GM23338 (cell line): ENCODE measurements around the gene RPGRIP1. TPM values are rescaled to one million over a fixed set of nuclear protein-coding genes. Genes with fewer than 3 reads are reported as not detected.
A peak's percentile ranks its signal among the peaks of the same experiment; 100 is the strongest.
"Not testable (repeated sequence)": the region's sequence is repeated elsewhere in the genome, so short reads cannot be mapped to it uniquely, and the experiment has no call there.

Experiments used
- ATAC-seq: fragments of 200-7000 bp; cut with Tn5 transposase; 3 replicates; pipeline ENCODE4 v1.9.1; 2020
- DNase-seq: peaks from one replicate; pipeline ENCODE4 v3.0.0-alpha.2; 2015; ENCODE audit warnings: low spot score
- H2AFZ ChIP-seq: fragments of 200-600 bp; sonication (generic); 2 replicates; pipeline ENCODE4 v1.8.0; 2016; ENCODE audit warnings: antibody characterized with exemption, mild to moderate bottlenecking, moderate library complexity
- H3F3A ChIP-seq: fragments of 200-600 bp; sonication (generic); replicated peaks from 2 replicates; pipeline ENCODE4 v1.8.0; 2017; ENCODE audit warnings: antibody characterized with exemption, mixed run types, low read depth
- H3K27ac ChIP-seq: fragments of 200-600 bp; sonication (generic); 2 replicates; pipeline ENCODE4 v1.6.1; 2016; ENCODE audit warnings: low read depth
- H3K27me3 ChIP-seq: fragments of 200-600 bp; sonication (generic); 2 replicates; pipeline ENCODE4 v1.8.0; 2016; ENCODE audit warnings: mild to moderate bottlenecking, mixed run types, moderate library complexity; ENCODE audit not compliant: insufficient read depth
- H3K36me3 ChIP-seq: fragments of 200-600 bp; sonication (generic); 2 replicates; pipeline ENCODE4 v1.8.0; 2016; ENCODE audit warnings: mild to moderate bottlenecking; ENCODE audit not compliant: insufficient read depth
- H3K4me1 ChIP-seq: fragments of 200-600 bp; sonication (generic); 2 replicates; pipeline ENCODE4 v1.8.0; 2016; ENCODE audit warnings: mild to moderate bottlenecking, moderate library complexity; ENCODE audit not compliant: insufficient read depth
- H3K4me2 ChIP-seq: fragments of 200-600 bp; sonication (generic); 2 replicates; pipeline ENCODE4 v1.7.1; 2017; ENCODE audit warnings: mixed run types
- H3K4me3 ChIP-seq: fragments of 200-600 bp; sonication (generic); 2 replicates; pipeline ENCODE4 v1.6.1; 2016; ENCODE audit warnings: mixed run types
- H3K79me2 ChIP-seq: fragments of 200-600 bp; sonication (generic); replicated peaks from 2 replicates; pipeline ENCODE4 v1.8.0; 2017; ENCODE audit warnings: mild to moderate bottlenecking; ENCODE audit not compliant: insufficient read depth
- H3K9me2 ChIP-seq: fragments of 200-600 bp; sonication (generic); 2 replicates; pipeline ENCODE4 v1.8.0; 2017; ENCODE audit not compliant: insufficient read depth
- H4K20me1 ChIP-seq: fragments of 200-600 bp; sonication (generic); replicated peaks from 2 replicates; pipeline ENCODE4 v1.8.0; 2017; ENCODE audit warnings: mild to moderate bottlenecking; ENCODE audit not compliant: insufficient read depth
- H3K27ac Mint-ChIP-seq: 2 replicates; pipeline ENCODE4 v1.8.0; 2020; ENCODE audit warnings: inconsistent platforms, mild to moderate bottlenecking, moderate library complexity, mixed read lengths
- H3K27me3 Mint-ChIP-seq: 3 replicates; pipeline ENCODE4 v1.8.0; 2022; ENCODE audit warnings: low read depth, mild to moderate bottlenecking, moderate library complexity, mixed read lengths, inconsistent platforms; ENCODE audit not compliant: insufficient read depth, poor library complexity
- H3K36me3 Mint-ChIP-seq: 3 replicates; pipeline ENCODE4 v1.8.0; 2021; ENCODE audit warnings: low read depth, mild to moderate bottlenecking, inconsistent platforms, moderate library complexity, mixed read lengths
- H3K4me1 Mint-ChIP-seq: 3 replicates; pipeline ENCODE4 v1.8.0; 2020; ENCODE audit warnings: mild to moderate bottlenecking, inconsistent platforms, mixed read lengths
- H3K4me3 Mint-ChIP-seq: 3 replicates; pipeline ENCODE4 v1.8.0; 2021; ENCODE audit warnings: moderate library complexity, mild to moderate bottlenecking, inconsistent platforms, mixed read lengths
- H3K9me3 Mint-ChIP-seq: 3 replicates; pipeline ENCODE4 v1.8.0; 2020; ENCODE audit warnings: moderate library complexity, mild to moderate bottlenecking, inconsistent platforms, mixed read lengths
- EZH2phosphoT487 ChIP-seq: fragments of 200-600 bp; sonication (generic); IDR thresholded peaks from one replicate; pipeline ENCODE4 v1.8.1; 2018; ENCODE audit warnings: antibody characterized with exemption; ENCODE audit not compliant: unreplicated experiment
- POLR2AphosphoS5 ChIP-seq: IDR thresholded peaks from 2 replicates; pipeline ENCODE4 v1.6.1; 2016; ENCODE audit warnings: antibody characterized with exemption, low read depth
- REST ChIP-seq: IDR thresholded peaks from one replicate; pipeline ENCODE4 v1.6.1; 2018; ENCODE audit warnings: antibody characterized with exemption; ENCODE audit not compliant: unreplicated experiment
- ZNF462 ChIP-seq: fragments of 250-450 bp; sonication (Bioruptor Pico); IDR thresholded peaks from 2 replicates; pipeline ENCODE4 v1.5.0; 2020; ENCODE audit warnings: mild to moderate bottlenecking, moderate library complexity
- polyA plus RNA-seq: library from polyadenylated mRNA; unstranded; fragments of >200 nt; fragmentation: Nextera tagmentation; extraction: Ambion mirVana; gene quantifications from 2 replicates; pipeline ENCODE4 v1.2.1, GENCODE V29; 2016
- total RNA-seq: library from RNA; depleted of rRNA; stranded (reverse); fragments of >200 nt; shearing (Covaris generic); gene quantifications from 2 replicates; pipeline ENCODE4 v1.2.3, GENCODE V29; 2014

The RPGRIP1 gene
- total and polyA plus RNA-seq, 2 experiments from 2014 or later, result 0.24 to 1.6 TPM

GRCh38 chr14:21255385-21256101, 24.3 kb upstream of the RPGRIP1 start:
- Mint-ChIP-seq H3K27me3 (peaks cover 19% of the 10 kb centered on the region), H3K36me3 (peaks cover 96% of the 10 kb centered on the region), H3K4me3 (peak overlapping the region; percentile 8; the same call in 1 of the 3 replicates), H3K4me1 (peaks cover 38% of the 10 kb centered on the region; the same call in 2 of the 3 replicates), H3K9me3 (no peaks in the 10 kb centered on the region), H3K27ac (no peak overlapping the region)
- no peak overlapping the region for H3K4me3 ChIP-seq
- ATAC-seq (no peak), DNase-seq (no peak)
- H3K27me3 ChIP-seq, result no peaks in the 10 kb centered on the region
- 0 out of 2 replicates have a peak, but pooled peaks cover 15% of the 10 kb centered on the region for H3K4me1 ChIP-seq
- peaks cover 28% of the 10 kb centered on the region for H3F3A ChIP-seq
- H3K36me3 ChIP-seq, result peaks cover 74% of the 10 kb centered on the region
- H3K9me2 ChIP-seq, result no peaks in the 10 kb centered on the region
- H4K20me1 ChIP-seq, result peaks cover 88% of the 10 kb centered on the region
- no peak overlapping the region for H2AFZ ChIP-seq
- H3K4me2 ChIP-seq, result peak overlapping the region; percentile 48
- peak overlapping the region; percentile 57 for H3K27ac ChIP-seq
- 0 out of 2 replicates have a peak, but pooled peaks have one; percentile 0 for TF ChIP-seq POLR2AphosphoS5
- no peak for TF ChIP-seq ZNF462 (CRISPR knock-in tag)
- no peak for TF ChIP-seq EZH2phosphoT487
- no peak for TF ChIP-seq REST
- H3K79me2 ChIP-seq, result peaks cover 100% of the 10 kb centered on the region

GRCh38 chr14:21256102-21256447, 23.8 kb upstream of the RPGRIP1 start:
- peak overlapping the region; percentile 8; the same call in 1 of the 3 replicates for H3K4me3 Mint-ChIP-seq
- H3K27ac Mint-ChIP-seq, H2AFZ ChIP-seq, DNase-seq, H3K9me2 ChIP-seq, H3K27me3 ChIP-seq, H3K4me3 ChIP-seq, H3K9me3 Mint-ChIP-seq, ATAC-seq: not testable (repeated sequence)
- Histone ChIP-seq H4K20me1 (peaks cover 85% of the 10 kb centered on the region), H3K4me2 (peak overlapping the region; percentile 48), H3K36me3 (peaks cover 76% of the 10 kb centered on the region), H3F3A (peaks cover 28% of the 10 kb centered on the region), H3K27ac (peak overlapping the region; percentile 57), H3K4me1 (0 out of 2 replicates have a peak, but pooled peaks cover 15% of the 10 kb centered on the region), H3K79me2 (peaks cover 100% of the 10 kb centered on the region)
- peaks cover 96% of the 10 kb centered on the region for H3K36me3 Mint-ChIP-seq
- H3K4me1 Mint-ChIP-seq, result peaks cover 40% of the 10 kb centered on the region; the same call in 2 of the 3 replicates
- H3K27me3 Mint-ChIP-seq, result peaks cover 19% of the 10 kb centered on the region
